ENCODE measurements around the gene COL4A1.

DNA sequence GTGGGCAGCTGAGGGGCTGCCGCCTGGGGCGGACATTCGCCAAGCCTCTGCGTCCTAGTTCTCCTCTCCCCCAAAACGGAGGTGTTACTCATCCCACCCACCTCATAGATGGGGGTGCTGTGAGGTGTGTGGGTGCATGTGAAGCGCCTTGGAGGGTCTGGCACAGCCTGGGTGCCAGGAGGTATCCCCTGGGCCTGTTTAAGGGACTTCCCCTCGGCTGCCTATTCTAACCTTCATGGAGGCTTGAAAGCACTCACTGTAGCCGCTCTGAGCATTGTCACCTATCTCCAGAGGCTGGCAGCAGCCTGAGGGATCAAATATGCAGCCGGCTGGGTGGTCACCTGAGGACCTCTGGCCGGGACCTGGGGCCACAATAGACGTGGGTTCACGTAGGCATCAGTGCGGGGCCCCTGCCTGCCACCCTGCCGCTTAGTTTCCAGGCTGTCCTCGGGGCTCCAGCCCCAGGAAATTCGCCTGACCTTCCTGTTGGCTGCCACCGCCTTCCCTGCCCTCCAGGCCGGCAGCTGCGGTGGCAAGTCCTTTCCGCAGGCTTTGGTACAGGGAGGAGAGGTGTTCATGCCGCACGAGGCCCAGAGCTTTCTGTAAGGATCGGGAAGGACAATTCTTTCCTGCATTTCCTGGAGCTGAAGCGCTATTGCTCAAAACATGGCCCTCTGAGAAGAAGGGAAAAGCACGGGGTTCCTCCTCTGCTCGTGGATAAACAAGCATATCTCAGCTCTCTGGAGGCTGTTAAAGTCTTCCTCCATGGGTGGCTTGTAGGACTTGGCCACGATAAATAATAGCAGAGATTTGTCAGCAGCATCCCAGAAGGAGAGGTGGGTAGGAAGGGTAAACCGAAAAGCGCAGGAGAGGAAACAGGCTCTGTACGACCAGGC, 4.7 kb upstream of the COL4A1 start:
- TF ChIP-seq POLR2A (IDR thresholded peaks at IDR 0.05; ENCODE audit: low read length) (no peak), GATA1 (IDR thresholded peaks at IDR 0.05; ENCODE audit: low read depth, low read length) (no peak)
